OCI-LY1 (cell line): ENCODE results near the gene HIPK1.

Source experiments
- EZH2 ChIP-seq: fragments of 200-600 bp; sonication (generic), shearing (Covaris generic); IDR thresholded peaks from 2 replicates; pipeline ENCODE4 v1.8.0; 2017; ENCODE audit warnings: borderline replicate concordance, mixed run types, mild to moderate bottlenecking, antibody characterized with exemption, low read length, moderate library complexity, mixed read lengths
- TF ChIP-seq, protein P1 (sequence below): fragments of 200-600 bp; sonication (generic), shearing (Covaris generic); IDR thresholded peaks from 2 replicates; pipeline ENCODE4 v1.5.1; 2017; ENCODE audit warnings: mild to moderate bottlenecking, antibody characterized with exemption, low read length, moderate library complexity, mixed read lengths

DNA sequence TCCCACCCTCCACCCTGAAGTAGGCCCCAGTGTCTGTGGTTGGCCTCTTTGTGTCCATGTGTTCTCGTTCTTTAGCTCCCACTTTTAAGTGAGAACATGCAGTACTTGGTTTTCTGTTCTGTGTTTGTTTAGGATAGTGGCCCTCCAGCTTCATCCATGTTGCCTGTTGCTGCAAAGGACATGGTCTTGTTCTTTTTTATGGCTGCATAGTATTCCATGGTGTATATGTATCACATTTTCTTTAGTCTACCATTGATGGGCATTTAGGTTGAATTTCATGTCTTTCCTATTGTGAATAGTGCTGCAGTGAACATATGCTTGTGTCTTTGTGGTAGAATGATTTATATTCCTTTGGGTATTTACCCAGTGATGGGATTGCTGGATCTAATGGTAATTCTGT lies 6.1 kb downstream of the HIPK1 start:
- TF ChIP-seq, protein P1, sequence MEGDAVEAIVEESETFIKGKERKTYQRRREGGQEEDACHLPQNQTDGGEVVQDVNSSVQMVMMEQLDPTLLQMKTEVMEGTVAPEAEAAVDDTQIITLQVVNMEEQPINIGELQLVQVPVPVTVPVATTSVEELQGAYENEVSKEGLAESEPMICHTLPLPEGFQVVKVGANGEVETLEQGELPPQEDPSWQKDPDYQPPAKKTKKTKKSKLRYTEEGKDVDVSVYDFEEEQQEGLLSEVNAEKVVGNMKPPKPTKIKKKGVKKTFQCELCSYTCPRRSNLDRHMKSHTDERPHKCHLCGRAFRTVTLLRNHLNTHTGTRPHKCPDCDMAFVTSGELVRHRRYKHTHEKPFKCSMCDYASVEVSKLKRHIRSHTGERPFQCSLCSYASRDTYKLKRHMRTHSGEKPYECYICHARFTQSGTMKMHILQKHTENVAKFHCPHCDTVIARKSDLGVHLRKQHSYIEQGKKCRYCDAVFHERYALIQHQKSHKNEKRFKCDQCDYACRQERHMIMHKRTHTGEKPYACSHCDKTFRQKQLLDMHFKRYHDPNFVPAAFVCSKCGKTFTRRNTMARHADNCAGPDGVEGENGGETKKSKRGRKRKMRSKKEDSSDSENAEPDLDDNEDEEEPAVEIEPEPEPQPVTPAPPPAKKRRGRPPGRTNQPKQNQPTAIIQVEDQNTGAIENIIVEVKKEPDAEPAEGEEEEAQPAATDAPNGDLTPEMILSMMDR: no peak
- no peak for TF ChIP-seq EZH2
